Breast epithelium (tissue), 4 donors: ENCODE measurements around the gene OTOS. TPM values are rescaled to one million over a fixed set of nuclear protein-coding genes. Genes with fewer than 3 reads are reported as not detected.

ENCODE experiments used
- DNase-seq, 2 donors: peaks; one replicate each; pipeline ENCODE4 v3.0.0-alpha.2; 2019; ENCODE audit warnings: low spot score in 2 of 2
- H3K27ac ChIP-seq, 2 donors: fragments of 200-600 bp; sonication (generic) in 1 of 2; one replicate each; pipeline ENCODE4 v1.5.1; 2016 to 2019; ENCODE audit warnings: mild to moderate bottlenecking in 1 of 2
- H3K27me3 ChIP-seq, 2 donors: fragments of 200-600 bp; sonication (generic) in 1 of 2; one replicate each; pipeline versions ENCODE4 v1.5.1 to v1.6.0; 2017 to 2019; ENCODE audit warnings: control low read depth in 1 of 2, mild to moderate bottlenecking in 1 of 2
- H3K36me3 ChIP-seq: fragments of 200-600 bp; one replicate; pipeline ENCODE4 v1.5.1; 2019
- H3K4me1 ChIP-seq, 2 donors: fragments of 200-600 bp; sonication (generic); one replicate each; pipeline ENCODE4 v1.5.1; 2016 to 2019; ENCODE audit warnings: control low read depth in 1 of 2
- H3K4me3 ChIP-seq, 3 donors: fragments of 200-600 bp; sonication (generic); 1 replicate in 2 of 3; 2 replicates in 1 of 3; pipeline ENCODE4 v1.5.1; 2016 to 2019; ENCODE audit warnings: mild to moderate bottlenecking in 3 of 3, moderate library complexity in 2 of 3
- H3K9me3 ChIP-seq, 2 donors: fragments of 200-600 bp; sonication (generic) in 1 of 2; one replicate each; pipeline ENCODE4 v1.5.1; 2016 to 2019; ENCODE audit warnings: control low read depth in 1 of 2
- CTCF ChIP-seq, 3 donors: fragments of 450-650 bp; IDR thresholded peaks; one replicate each; pipeline ENCODE4 v1.5.1; 2016 to 2017; ENCODE audit warnings: antibody characterized with exemption in 3 of 3, mild to moderate bottlenecking in 3 of 3, moderate library complexity in 3 of 3
- POLR2A ChIP-seq: fragments of 450-650 bp; IDR thresholded peaks from one replicate; pipeline ENCODE4 v1.6.1; 2016; ENCODE audit warnings: antibody characterized with exemption, mild to moderate bottlenecking, moderate library complexity
- POLR2AphosphoS5 ChIP-seq, 3 donors: sonication (generic); formaldehyde crosslinking; IDR thresholded peaks; one replicate each; pipeline ENCODE4 v1.6.1; 2017; ENCODE audit warnings: antibody characterized with exemption in 3 of 3
- intact Hi-C: fragments of 100-400 bp; cut with DNase I; formaldehyde crosslinking; loops from one replicate; pipeline ENCODE4 v1.15.1; 2023; ENCODE audit warnings: low total_unique reads
- total RNA-seq, 3 donors: library from RNA; depleted of rRNA; stranded (reverse); fragments of >200 nt; gene quantifications; one replicate each; pipeline ENCODE4 v1.1.0, GENCODE V29; 2016

The OTOS gene
- total RNA-seq, 3 donors from 2014 or later: not detected

GRCh38 chr2:240136013-240136670 lies 4.3 kb downstream of the OTOS start, which contains the start of gene COPS9:
Gene COPS9 (minus strand): TSS chr2:240136305. CDS start chr2:240136284, 21 bp downstream.
- Histone ChIP-seq H3K4me1 (peaks cover 4 to 14% of the 10 kb centered on the region in 2 donors), H3K27me3 (no peaks in the 10 kb centered on the region), H3K36me3 (no peaks in the 10 kb centered on the region), H3K27ac (peak within 1 kb of the TSS; percentile 67 to 75), H3K4me3 (peak within 1 kb of the TSS; percentile 90 to 100 (median 97)), H3K9me3 (no peaks in the 10 kb centered on the region)
- DNase-seq: peak; percentile 73 to 81
- intact Hi-C loops: no loop called here
- peak; percentile 54 to 72 (median 66) for TF ChIP-seq POLR2AphosphoS5 (IDR thresholded peaks at IDR 0.05)
- TF ChIP-seq CTCF (IDR thresholded peaks at IDR 0.05): no peak

- H3K36me3 ChIP-seq: no peaks in the 10 kb centered on the region
- H3K27me3 ChIP-seq: no peaks in the 10 kb centered on the region
- intact Hi-C loops: no loop called here
- no peak for DNase-seq
- H3K27ac ChIP-seq: peak overlapping the region; percentile 67 to 75
- H3K4me1 ChIP-seq: peaks cover 4 to 14% of the 10 kb centered on the region in 2 donors
- no peaks in the 10 kb centered on the region for H3K9me3 ChIP-seq
- peak overlapping the region; percentile 90 to 100 (median 97) for H3K4me3 ChIP-seq
- no peak for TF ChIP-seq POLR2A
- TF ChIP-seq CTCF (IDR thresholded peaks at IDR 0.05): no peak
- no peak for TF ChIP-seq POLR2AphosphoS5 (IDR thresholded peaks at IDR 0.05)
Observed at GRCh38 chr2:240135706-240136012, 4.8 kb downstream of the OTOS start.

GRCh38 chr2:240134956-240135520 lies 5.4 kb downstream of the OTOS start:
- intact Hi-C loops: no loop called here
- DNase-seq: peak in 1 of 2 donors; percentile 41
- peaks cover 4 to 14% of the 10 kb centered on the region in 2 donors for H3K4me1 ChIP-seq
- peak overlapping the region in 1 of 2 donors; percentile 67 for H3K27ac ChIP-seq
- H3K9me3 ChIP-seq: no peaks in the 10 kb centered on the region
- no peaks in the 10 kb centered on the region for H3K36me3 ChIP-seq
- no peak for TF ChIP-seq POLR2AphosphoS5 (IDR thresholded peaks at IDR 0.05)
- TF ChIP-seq CTCF (IDR thresholded peaks at IDR 0.05): no peak
- no peak for TF ChIP-seq POLR2A
- H3K4me3 ChIP-seq: peak overlapping the region; percentile 90 to 100 (median 97)
- no peaks in the 10 kb centered on the region for H3K27me3 ChIP-seq

GRCh38 chr2:240134466-240134865 lies 6.0 kb downstream of the OTOS start:
- Histone ChIP-seq H3K36me3 (no peaks in the 10 kb centered on the region), H3K27me3 (no peaks in the 10 kb centered on the region), H3K9me3 (no peaks in the 10 kb centered on the region), H3K4me3 (peak overlapping the region in 2 of 3 donors; percentile 90 to 100), H3K4me1 (peaks cover 4 to 14% of the 10 kb centered on the region in 2 donors), H3K27ac (no peak overlapping the region)
- TF ChIP-seq POLR2AphosphoS5 (IDR thresholded peaks at IDR 0.05) (no peak), POLR2A (no peak), CTCF (IDR thresholded peaks at IDR 0.05) (no peak)
- intact Hi-C loops: no loop called here
- DNase-seq: no peak

GRCh38 chr2:240133401-240133800 lies 7.1 kb downstream of the OTOS start:
- H3K9me3 ChIP-seq: no peaks in the 10 kb centered on the region
- no peaks in the 10 kb centered on the region for H3K27me3 ChIP-seq
- no peak overlapping the region for H3K4me3 ChIP-seq
- intact Hi-C loops: no loop called here
- no peaks in the 10 kb centered on the region for H3K36me3 ChIP-seq
- TF ChIP-seq CTCF (IDR thresholded peaks at IDR 0.05) (no peak), POLR2AphosphoS5 (IDR thresholded peaks at IDR 0.05) (no peak), POLR2A (no peak)
- DNase-seq: peak in 1 of 2 donors; percentile 33
- peaks cover 4 to 14% of the 10 kb centered on the region in 2 donors for H3K4me1 ChIP-seq
- H3K27ac ChIP-seq: no peak overlapping the region
